A673 (cell line): ENCODE data around the gene NSRP1. TPM values are rescaled to one million over a fixed set of nuclear protein-coding genes. Genes with fewer than 3 reads are reported as not detected.
A peak's percentile ranks its signal among the peaks of the same experiment; 100 is the strongest.

Experiments used
- BruUV-seq: library from RNA; stranded (reverse); fragments of 400-500 nt; replicated peaks from 2 replicates; lab custom pipeline; 2021; lab: Mats Ljungman, UMichigan
- CTCF ChIA-PET: fragments of 300-600 bp; sonication (Branson Sonifier 250); formaldehyde crosslinking; loops from one replicate; lab custom pipeline; 2022; ENCODE audit warnings: antibody characterized with exemption; lab: Charles Lee
- POLR2A ChIA-PET: fragments of 300-600 bp; sonication (Branson Sonifier 250); formaldehyde crosslinking; loops from one replicate; lab custom pipeline; 2022; ENCODE audit warnings: antibody characterized with exemption; ENCODE audit not compliant: low non-redundant PET; lab: Charles Lee
- DNase-seq: peaks from one replicate; pipeline ENCODE4 v3.0.0-alpha.2; 2015; ENCODE audit warnings: low spot score
- H3K27ac ChIP-seq: fragments of 200-600 bp; sonication (generic); 2 replicates; pipeline ENCODE4 v1.5.1; 2016; ENCODE audit warnings: mixed run types, low read depth, mild to moderate bottlenecking, mixed read lengths, antibody characterized with exemption, low read length; ENCODE audit not compliant: poor library complexity, severe bottlenecking
- H3K27me3 ChIP-seq: fragments of 200-600 bp; sonication (generic); replicated peaks from 2 replicates; pipeline ENCODE4 v1.6.1; 2017; ENCODE audit warnings: mixed run types, low read depth, mild to moderate bottlenecking, mixed read lengths, antibody characterized with exemption, low read length; ENCODE audit not compliant: insufficient read depth, poor library complexity
- H3K36me3 ChIP-seq: fragments of 200-600 bp; sonication (generic); 2 replicates; pipeline ENCODE4 v1.6.1; 2016; ENCODE audit warnings: mixed run types, mild to moderate bottlenecking, mixed read lengths, antibody characterized with exemption, low read length; ENCODE audit not compliant: insufficient read depth, poor library complexity, severe bottlenecking
- H3K4me1 ChIP-seq: fragments of 200-600 bp; sonication (generic); 2 replicates; pipeline ENCODE4 v1.6.1; 2017; ENCODE audit warnings: mixed run types, mild to moderate bottlenecking, mixed read lengths, antibody characterized with exemption, low read length; ENCODE audit not compliant: insufficient read depth, poor library complexity, severe bottlenecking
- H3K4me3 ChIP-seq: fragments of 200-600 bp; sonication (generic); 2 replicates; pipeline ENCODE4 v1.5.1; 2016; ENCODE audit warnings: low read depth, mixed run types, mild to moderate bottlenecking, mixed read lengths, low read length; ENCODE audit not compliant: poor library complexity, severe bottlenecking
- H3K9me3 ChIP-seq: fragments of 200-600 bp; sonication (generic); 2 replicates; pipeline ENCODE4 v1.6.1; 2016; ENCODE audit warnings: mixed run types, low read depth, mild to moderate bottlenecking, mixed read lengths, antibody characterized with exemption, low read length; ENCODE audit not compliant: poor library complexity, severe bottlenecking
- EZH2 ChIP-seq: fragments of 200-600 bp; sonication (generic); IDR thresholded peaks from 2 replicates; pipeline ENCODE4 v1.6.1; 2017; ENCODE audit warnings: borderline replicate concordance, low read depth, mild to moderate bottlenecking, mixed read lengths, antibody characterized with exemption, low read length; ENCODE audit not compliant: poor library complexity, severe bottlenecking
- intact Hi-C: fragments of 100-400 bp; cut with micrococcal nuclease; formaldehyde crosslinking; loops from one replicate; pipeline ENCODE4 v1.10.0; 2022; ENCODE audit not compliant: unreplicated experiment
- total RNA-seq: library from RNA; stranded (reverse); gene quantifications from 2 replicates; pipeline ENCODE4 v1.2.3, GENCODE V29; 2021
- TF ChIP-seq, protein P1 (sequence below): fragments of 300-800, 200-600 bp; sonication (generic); conservative IDR thresholded peaks from 2 replicates; pipeline ENCODE4 v1.5.1; 2017; ENCODE audit warnings: low read depth, mild to moderate bottlenecking, antibody characterized with exemption, low read length, moderate library complexity, mixed read lengths

The NSRP1 gene
- total RNA-seq, 1 experiment from 2014 or later: 43.5 TPM

DNA sequence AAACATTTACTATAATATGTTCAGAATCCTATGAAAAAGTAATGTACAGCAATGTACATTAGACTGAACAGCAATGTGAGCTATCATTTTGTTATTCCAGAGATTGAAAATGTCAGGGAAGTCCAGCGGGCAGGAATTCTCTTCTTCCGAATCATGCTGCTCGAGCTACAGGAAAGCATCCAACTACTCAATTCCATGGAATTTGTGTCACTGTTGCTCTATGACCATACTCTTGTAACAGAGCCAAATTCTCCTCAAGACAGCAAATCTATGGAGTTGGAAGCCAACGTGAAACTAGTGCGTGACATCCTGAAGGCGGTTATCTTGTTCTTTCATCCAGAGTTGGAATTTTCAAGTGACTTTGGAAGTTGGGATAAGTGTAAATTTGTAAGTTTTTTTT, 24.8 kb upstream of the NSRP1 start:
- DNase-seq: peak; percentile 77
- TF ChIP-seq, protein P1, sequence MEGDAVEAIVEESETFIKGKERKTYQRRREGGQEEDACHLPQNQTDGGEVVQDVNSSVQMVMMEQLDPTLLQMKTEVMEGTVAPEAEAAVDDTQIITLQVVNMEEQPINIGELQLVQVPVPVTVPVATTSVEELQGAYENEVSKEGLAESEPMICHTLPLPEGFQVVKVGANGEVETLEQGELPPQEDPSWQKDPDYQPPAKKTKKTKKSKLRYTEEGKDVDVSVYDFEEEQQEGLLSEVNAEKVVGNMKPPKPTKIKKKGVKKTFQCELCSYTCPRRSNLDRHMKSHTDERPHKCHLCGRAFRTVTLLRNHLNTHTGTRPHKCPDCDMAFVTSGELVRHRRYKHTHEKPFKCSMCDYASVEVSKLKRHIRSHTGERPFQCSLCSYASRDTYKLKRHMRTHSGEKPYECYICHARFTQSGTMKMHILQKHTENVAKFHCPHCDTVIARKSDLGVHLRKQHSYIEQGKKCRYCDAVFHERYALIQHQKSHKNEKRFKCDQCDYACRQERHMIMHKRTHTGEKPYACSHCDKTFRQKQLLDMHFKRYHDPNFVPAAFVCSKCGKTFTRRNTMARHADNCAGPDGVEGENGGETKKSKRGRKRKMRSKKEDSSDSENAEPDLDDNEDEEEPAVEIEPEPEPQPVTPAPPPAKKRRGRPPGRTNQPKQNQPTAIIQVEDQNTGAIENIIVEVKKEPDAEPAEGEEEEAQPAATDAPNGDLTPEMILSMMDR: no peak
- no peak for TF ChIP-seq EZH2
- Histone ChIP-seq H3K4me1 (peaks cover 62% of the 10 kb centered on the region), H3K27ac (peak overlapping the region; percentile 89), H3K27me3 (no peaks in the 10 kb centered on the region), H3K36me3 (no peaks in the 10 kb centered on the region), H3K4me3 (peak overlapping the region; percentile 6), H3K9me3 (no peaks in the 10 kb centered on the region)
- TSS peak; percentile 92 for BruUV-seq
- CTCF ChIA-PET: interaction anchor here (0.5 to 2.8 kb wide), 5 partner anchors 13 to 968 kb away, joined by 3 to 17 read pairs (median 6); no protein-coding TSS in a partner anchor
- POLR2A ChIA-PET: interaction anchor here (0.7 kb wide), 1 partner anchor 404 kb away, joined by 3 read pairs; no protein-coding TSS in a partner anchor
- intact Hi-C loops: loop anchor here (2.0 to 5.0 kb wide), 5 partner anchors 51 to 719 kb away; no protein-coding TSS in a partner anchor

DNA sequence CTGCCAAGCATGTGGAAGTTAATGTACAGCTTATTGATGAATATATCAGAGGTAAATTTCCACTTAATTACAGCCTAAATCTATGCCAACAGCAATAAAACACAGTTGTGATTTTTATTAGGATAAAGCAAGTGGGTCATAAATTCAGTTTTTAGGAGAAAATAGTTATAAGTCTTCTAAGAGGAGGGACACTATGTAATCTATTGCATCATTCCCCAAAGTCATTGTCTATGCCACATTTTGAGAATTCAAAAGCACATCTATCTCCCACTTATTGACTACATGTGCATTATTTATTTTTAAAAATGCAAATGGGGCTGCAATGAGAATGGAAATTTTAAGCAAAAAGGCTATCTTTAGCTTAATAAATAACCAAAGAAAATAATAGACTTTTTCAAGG, 23.7 kb upstream of the NSRP1 start:
- Histone ChIP-seq H3K4me3 (no peak overlapping the region), H3K27ac (peak overlapping the region; percentile 89), H3K4me1 (peaks cover 62% of the 10 kb centered on the region), H3K9me3 (no peaks in the 10 kb centered on the region), H3K27me3 (no peaks in the 10 kb centered on the region), H3K36me3 (no peaks in the 10 kb centered on the region)
- ChIA-PET CTCF (interaction anchor here (0.5 to 2.8 kb wide), 23 partner anchors 12 to 977 kb away, joined by 3 to 20 read pairs (median 4); no protein-coding TSS in a partner anchor), POLR2A (interaction anchor here (1.1 kb wide), 1 partner anchor 52 kb away, joined by 4 read pairs; no protein-coding TSS in a partner anchor)
- peak; percentile 37 for DNase-seq
- intact Hi-C loops: loop anchor here (1.0 to 5.0 kb wide), 6 partner anchors 67 to 721 kb away; no protein-coding TSS in a partner anchor
- BruUV-seq: TSS peak; percentile 79
- no peak for TF ChIP-seq EZH2
- TF ChIP-seq, protein P1: no peak

DNA sequence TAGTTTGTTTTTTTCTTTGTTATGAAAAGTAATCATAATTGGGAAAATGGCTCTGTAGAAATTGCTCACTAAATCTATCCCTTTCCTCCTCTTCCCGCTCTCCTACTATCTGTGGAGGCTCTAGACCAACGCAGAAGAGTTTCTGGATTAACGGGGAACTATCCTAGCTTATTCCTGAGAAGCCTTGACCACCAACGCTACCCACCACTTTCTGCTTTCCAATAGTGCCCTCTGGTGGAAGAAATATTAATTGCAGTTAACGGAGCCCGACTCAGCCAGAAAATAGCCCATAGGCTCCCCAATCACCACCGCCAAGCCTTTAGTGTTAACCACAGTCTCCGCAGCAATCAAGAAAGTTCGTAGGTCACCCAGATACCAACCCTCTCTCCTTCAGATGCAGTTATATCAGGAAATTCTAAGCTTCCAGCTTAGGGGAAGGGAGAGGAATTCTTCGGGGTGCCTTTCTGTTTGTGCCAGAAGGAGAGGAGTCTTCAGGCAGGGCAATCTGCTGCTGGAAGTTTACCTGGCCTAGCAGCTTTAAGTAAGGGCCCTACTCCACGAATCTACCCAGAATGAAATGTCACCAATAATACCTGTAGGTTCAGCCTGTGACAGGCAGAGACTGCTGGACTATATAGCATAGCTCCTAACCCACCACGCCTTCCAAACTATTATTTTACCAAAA, 23.0 kb upstream of the NSRP1 start:
- Histone ChIP-seq H3K27me3 (no peaks in the 10 kb centered on the region), H3K9me3 (no peaks in the 10 kb centered on the region), H3K27ac (peak overlapping the region; percentile 89), H3K4me1 (peaks cover 58% of the 10 kb centered on the region), H3K36me3 (no peaks in the 10 kb centered on the region), H3K4me3 (no peak overlapping the region)
- ChIA-PET POLR2A (interaction anchor here (1.1 kb wide), 1 partner anchor 53 kb away, joined by 4 read pairs; no protein-coding TSS in a partner anchor), CTCF (interaction anchor here (0.5 to 2.8 kb wide), 22 partner anchors 11 to 977 kb away, joined by 3 to 20 read pairs (median 4); no protein-coding TSS in a partner anchor)
- TF ChIP-seq EZH2: no peak
- TF ChIP-seq, protein P1: peak; percentile 85
- DNase-seq: peak; percentile 87
- intact Hi-C loops: loop anchor here (1.0 to 5.0 kb wide), 7 partner anchors 67 to 721 kb away; partner anchors contain the start of gene SSH2
- no TSS peak for BruUV-seq
